GM23338 (cell line): ENCODE measurements around the gene KRTAP2-4.

Source experiments
- CTCF ChIP-seq, 2 experiments: fragments of 200-600 bp in 1 of 2; sonication (generic) in 1 of 2; conservative IDR thresholded peaks; 2 replicates each; pipeline versions ENCODE4 v1.5.1 to v1.6.1; 2016 to 2017; ENCODE audit warnings: antibody characterized with exemption in 2 of 2, low read depth in 2 of 2, mild to moderate bottlenecking in 2 of 2, moderate library complexity in 1 of 2
- EZH2 ChIP-seq: fragments of 200-600 bp; sonication (generic); IDR thresholded peaks from one replicate; pipeline ENCODE4 v1.8.0; 2017; ENCODE audit warnings: antibody characterized with exemption, mild to moderate bottlenecking, low read depth; ENCODE audit not compliant: unreplicated experiment
- EZH2phosphoT487 ChIP-seq: fragments of 200-600 bp; sonication (generic); IDR thresholded peaks from one replicate; pipeline ENCODE4 v1.8.1; 2018; ENCODE audit warnings: antibody characterized with exemption; ENCODE audit not compliant: unreplicated experiment
- POLR2AphosphoS5 ChIP-seq: IDR thresholded peaks from 2 replicates; pipeline ENCODE4 v1.6.1; 2016; ENCODE audit warnings: antibody characterized with exemption, low read depth
- ZNF331 ChIP-seq: fragments of 250-450 bp; sonication (Bioruptor Pico); IDR thresholded peaks from 2 replicates; pipeline ENCODE4 v1.5.0; 2020; ENCODE audit warnings: low read depth, mild to moderate bottlenecking, moderate library complexity

- no peak for TF ChIP-seq CTCF (conservative IDR thresholded peaks at IDR 0.05; ENCODE audit: low read depth in 2 of 2)
- TF ChIP-seq POLR2AphosphoS5, result no peak
- TF ChIP-seq ZNF331 (CRISPR knock-in tag), result no peak
- TF ChIP-seq EZH2phosphoT487, result no peak
- no peak for TF ChIP-seq EZH2
Observed at GRCh38 chr17:41049110-41049509, 16.6 kb downstream of the KRTAP2-4 start.
